ENCODE data around the gene SLC49A3. TPM values are rescaled to one million over a fixed set of nuclear protein-coding genes. Genes with fewer than 3 reads are reported as not detected.

The SLC49A3 gene
- polyA plus RNA-seq, 1 donor (not counting 4 experiments of a cell fraction or from before 2014, with no cell fraction given): 0.04 TPM

DNA sequence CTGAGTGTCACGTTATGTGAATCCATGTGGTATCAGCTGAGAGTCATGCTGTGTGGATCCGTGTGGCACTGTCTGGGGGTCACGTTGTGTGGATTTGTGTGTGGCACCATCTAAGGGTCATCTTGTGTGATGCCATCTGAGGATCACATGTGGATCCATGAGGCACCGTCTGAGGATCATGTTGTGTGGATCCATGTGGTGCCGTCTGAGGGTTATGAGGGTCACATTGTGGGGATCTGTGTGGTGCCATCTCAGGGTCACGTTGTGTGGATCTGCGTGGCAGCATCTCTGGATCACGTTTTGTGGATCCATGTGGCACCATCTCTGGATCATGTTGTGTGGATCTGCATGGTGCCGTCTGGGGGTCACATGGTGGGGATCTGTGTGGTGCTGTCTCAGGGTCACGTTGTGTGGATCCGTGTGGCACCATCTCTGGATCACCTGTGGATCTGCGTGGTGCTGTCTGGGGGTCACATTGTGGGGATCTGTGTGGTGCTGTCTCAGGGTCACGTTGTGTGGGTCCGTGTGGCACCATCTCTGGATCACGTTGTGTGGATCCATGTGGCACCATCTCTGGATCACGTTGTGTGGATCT is 56.7 kb downstream of the SLC49A3 start:
- no peaks in the 10 kb centered on the region for H3K79me2 ChIP-seq (ENCODE audit: control insufficient read depth, insufficient read depth, low read length)
- H3K9me1 ChIP-seq (ENCODE audit: control insufficient read depth, extremely low read depth, insufficient read depth, low read length): no peaks in the 10 kb centered on the region
- H3K27me3 ChIP-seq (ENCODE audit: control insufficient read depth, extremely low read depth, insufficient read depth, low read length): peaks cover 10% of the 10 kb centered on the region
- no peak overlapping the region for H3K4me3 ChIP-seq (ENCODE audit: control insufficient read depth in 2 of 3, extremely low read depth in 1 of 3, insufficient read depth in 2 of 3, low read depth in 1 of 3, low read length in 3 of 3)
- H3K9me3 ChIP-seq (ENCODE audit: control insufficient read depth, low read depth, low read length): peaks cover 13% of the 10 kb centered on the region
- TF ChIP-seq, protein P1, sequence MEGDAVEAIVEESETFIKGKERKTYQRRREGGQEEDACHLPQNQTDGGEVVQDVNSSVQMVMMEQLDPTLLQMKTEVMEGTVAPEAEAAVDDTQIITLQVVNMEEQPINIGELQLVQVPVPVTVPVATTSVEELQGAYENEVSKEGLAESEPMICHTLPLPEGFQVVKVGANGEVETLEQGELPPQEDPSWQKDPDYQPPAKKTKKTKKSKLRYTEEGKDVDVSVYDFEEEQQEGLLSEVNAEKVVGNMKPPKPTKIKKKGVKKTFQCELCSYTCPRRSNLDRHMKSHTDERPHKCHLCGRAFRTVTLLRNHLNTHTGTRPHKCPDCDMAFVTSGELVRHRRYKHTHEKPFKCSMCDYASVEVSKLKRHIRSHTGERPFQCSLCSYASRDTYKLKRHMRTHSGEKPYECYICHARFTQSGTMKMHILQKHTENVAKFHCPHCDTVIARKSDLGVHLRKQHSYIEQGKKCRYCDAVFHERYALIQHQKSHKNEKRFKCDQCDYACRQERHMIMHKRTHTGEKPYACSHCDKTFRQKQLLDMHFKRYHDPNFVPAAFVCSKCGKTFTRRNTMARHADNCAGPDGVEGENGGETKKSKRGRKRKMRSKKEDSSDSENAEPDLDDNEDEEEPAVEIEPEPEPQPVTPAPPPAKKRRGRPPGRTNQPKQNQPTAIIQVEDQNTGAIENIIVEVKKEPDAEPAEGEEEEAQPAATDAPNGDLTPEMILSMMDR (optimal IDR thresholded peaks at IDR 0.05 in 1 of 3, IDR thresholded peaks at IDR 0.05 in 1 of 3, conservative IDR thresholded peaks at IDR 0.05 in 1 of 3; ENCODE audit: extremely low read depth in 1 of 3, insufficient read depth in 2 of 3, low read length in 3 of 3): no peak
- no peak for TF ChIP-seq EZH2 (IDR thresholded peaks at IDR 0.05; ENCODE audit: low read length)
- H3K27ac ChIP-seq (ENCODE audit: control insufficient read depth, insufficient read depth, low read length): no peak overlapping the region
- no peak overlapping the region for H2AFZ ChIP-seq (ENCODE audit: control insufficient read depth, low read length)
- no peak overlapping the region for H3K9ac ChIP-seq (ENCODE audit: control insufficient read depth, extremely low read depth, insufficient read depth, low read length)
- H3K36me3 ChIP-seq (ENCODE audit: control insufficient read depth in 2 of 2, extremely low read depth in 1 of 2, insufficient read depth in 2 of 2, low read length in 2 of 2): no peaks in the 10 kb centered on the region
- H4K20me1 ChIP-seq (ENCODE audit: control insufficient read depth, extremely low read depth, insufficient read depth, low read length): no peaks in the 10 kb centered on the region
- H3K4me1 ChIP-seq (ENCODE audit: control insufficient read depth, extremely low read depth, insufficient read depth, low read length): no peaks in the 10 kb centered on the region
- H3K4me2 ChIP-seq (ENCODE audit: control insufficient read depth, extremely low read depth, insufficient read depth, low read depth, low read length): no peak overlapping the region
- dilution Hi-C loops (cut with MboI; ENCODE audit: extremely low pct_ligation_motif_present, low sequenced_read_pairs): no loop called here
- FAIRE-seq (peak; percentile 32), DNase-seq (ENCODE audit: low read depth, low spot score) (no peak)

Other genes starting within 250 kb of the SLC49A3 start
- 8.6 to 15.7 TPM (median 10.0 TPM) in 3 replicates for gene ZNF721, start 190.0 kb downstream of the SLC49A3 start, polyA plus RNA-seq
- gene PIGG, start 189.9 kb downstream of the SLC49A3 start, polyA plus RNA-seq: 45.7 to 74.6 TPM (median 68.9 TPM) in 3 replicates
- gene TMEM271, start 112.9 kb downstream of the SLC49A3 start, polyA plus RNA-seq: not detected in 3 replicates
- gene PDE6B, start 63.6 kb downstream of the SLC49A3 start, polyA plus RNA-seq: 0.08 to 0.09 TPM in 2 of 3 replicates, not detected in the other
- 438 to 506 TPM (median 498 TPM) in 3 replicates for gene ATP5ME, start 14.9 kb downstream of the SLC49A3 start, polyA plus RNA-seq
- gene MYL5, start 14.6 kb downstream of the SLC49A3 start, polyA plus RNA-seq: 6.4 to 12.5 TPM (median 8.0 TPM) in 3 replicates
- gene PCGF3, start 16.7 kb upstream of the SLC49A3 start, polyA plus RNA-seq: 40.1 to 58.8 TPM (median 42.0 TPM) in 3 replicates
- 0.04 to 0.05 TPM in 2 of 3 replicates, not detected in the other for gene CPLX1, start 137.0 kb upstream of the SLC49A3 start, polyA plus RNA-seq
- gene GAK, start 243.2 kb upstream of the SLC49A3 start, polyA plus RNA-seq: 18.4 to 25.3 TPM (median 19.4 TPM) in 3 replicates
- gene TMEM175, start 243.3 kb upstream of the SLC49A3 start, polyA plus RNA-seq: 23.2 to 31.3 TPM (median 24.3 TPM) in 3 replicates